Measurements from ENCODE around the gene MSL1.

DNA sequence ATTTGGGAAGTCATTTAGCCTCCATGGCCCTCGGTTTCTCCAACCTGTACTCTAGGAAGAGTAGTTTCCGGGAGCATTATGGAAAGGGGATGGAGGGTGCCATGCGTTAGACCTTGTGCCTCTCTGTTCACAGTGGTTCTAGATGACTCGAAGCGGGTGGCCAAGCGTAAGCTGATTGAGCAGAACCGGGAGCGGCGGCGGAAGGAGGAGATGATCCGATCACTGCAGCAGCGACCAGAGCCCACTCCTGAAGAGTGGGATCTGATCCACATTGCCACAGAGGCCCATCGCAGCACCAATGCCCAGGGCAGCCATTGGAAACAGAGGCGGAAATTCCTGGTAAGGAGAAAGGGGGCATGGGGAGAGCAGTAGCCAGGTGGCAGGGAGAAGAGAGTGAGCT is 37.3 kb upstream of the MSL1 start:
- TF ChIP-seq, protein P1, sequence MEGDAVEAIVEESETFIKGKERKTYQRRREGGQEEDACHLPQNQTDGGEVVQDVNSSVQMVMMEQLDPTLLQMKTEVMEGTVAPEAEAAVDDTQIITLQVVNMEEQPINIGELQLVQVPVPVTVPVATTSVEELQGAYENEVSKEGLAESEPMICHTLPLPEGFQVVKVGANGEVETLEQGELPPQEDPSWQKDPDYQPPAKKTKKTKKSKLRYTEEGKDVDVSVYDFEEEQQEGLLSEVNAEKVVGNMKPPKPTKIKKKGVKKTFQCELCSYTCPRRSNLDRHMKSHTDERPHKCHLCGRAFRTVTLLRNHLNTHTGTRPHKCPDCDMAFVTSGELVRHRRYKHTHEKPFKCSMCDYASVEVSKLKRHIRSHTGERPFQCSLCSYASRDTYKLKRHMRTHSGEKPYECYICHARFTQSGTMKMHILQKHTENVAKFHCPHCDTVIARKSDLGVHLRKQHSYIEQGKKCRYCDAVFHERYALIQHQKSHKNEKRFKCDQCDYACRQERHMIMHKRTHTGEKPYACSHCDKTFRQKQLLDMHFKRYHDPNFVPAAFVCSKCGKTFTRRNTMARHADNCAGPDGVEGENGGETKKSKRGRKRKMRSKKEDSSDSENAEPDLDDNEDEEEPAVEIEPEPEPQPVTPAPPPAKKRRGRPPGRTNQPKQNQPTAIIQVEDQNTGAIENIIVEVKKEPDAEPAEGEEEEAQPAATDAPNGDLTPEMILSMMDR (IDR thresholded peaks at IDR 0.05; ENCODE audit: low read depth, low read length, poor library complexity, severe bottlenecking), result no peak
- no peak for TF ChIP-seq EZH2phosphoT487 (IDR thresholded peaks at IDR 0.05; ENCODE audit: borderline replicate concordance, low read length)

All from DOHH2 (cell line).